CD4-positive, alpha-beta T cell (primary cell): ENCODE measurements around the gene BTG4. TPM values are rescaled to one million over a fixed set of nuclear protein-coding genes. Genes with fewer than 3 reads are reported as not detected.

Experiments used
- ATAC-seq: fragments of 200-7000 bp; cut with Tn5 transposase; one replicate; pipeline ENCODE4 v1.10.0; 2022; ENCODE audit warnings: mild to moderate bottlenecking; ENCODE audit not compliant: poor library complexity
- CTCF ChIA-PET: fragments of 350-600 bp; sonication (Branson Sonifier 250); formaldehyde crosslinking; loops from one replicate; lab custom pipeline; 2021; ENCODE audit warnings: antibody characterized with exemption, inconsistent platforms; lab: Charles Lee
- POLR2A ChIA-PET: fragments of 350-600 bp; sonication (Branson Sonifier 250); formaldehyde crosslinking; loops from one replicate; lab custom pipeline; 2021; ENCODE audit warnings: antibody characterized with exemption, inconsistent platforms; lab: Charles Lee
- DNase-seq, 14 experiments: peaks; one replicate each; pipeline ENCODE4 v3.0.0-alpha.2; 2013 to 2020; ENCODE audit warnings: mixed read lengths in 2 of 14
- H3K27ac ChIP-seq, 2 donors: one replicate each; pipeline versions ENCODE4 v1.5.1 to v1.7.0; 2013; ENCODE audit warnings: low read length in 2 of 2, low read depth in 1 of 2, mild to moderate bottlenecking in 1 of 2
- H3K27me3 ChIP-seq, 2 experiments: 1 replicate in 1 of 2; 2 replicates in 1 of 2; pipeline versions ENCODE4 v1.6.1 to v1.7.0; 2013; ENCODE audit warnings: low read length in 2 of 2, control low read depth in 1 of 2, mild to moderate bottlenecking in 1 of 2, moderate library complexity in 1 of 2; ENCODE audit not compliant: insufficient read depth in 2 of 2, control insufficient read depth in 1 of 2
- H3K36me3 ChIP-seq: one replicate; pipeline ENCODE4 v1.6.1; 2013; ENCODE audit warnings: low read length, control low read depth; ENCODE audit not compliant: insufficient read depth
- H3K4me1 ChIP-seq: one replicate; pipeline ENCODE4 v1.6.1; 2013; ENCODE audit warnings: low read length, control low read depth; ENCODE audit not compliant: insufficient read depth
- H3K4me3 ChIP-seq: one replicate; pipeline ENCODE4 v1.5.1; 2013; ENCODE audit warnings: mild to moderate bottlenecking, low read length, moderate library complexity
- H3K9me3 ChIP-seq, 2 experiments: 1 replicate in 1 of 2; 2 replicates in 1 of 2; pipeline versions ENCODE4 v1.6.1 to v1.7.0; 2013; ENCODE audit warnings: low read length in 2 of 2, mild to moderate bottlenecking in 2 of 2, control low read depth in 1 of 2, moderate library complexity in 1 of 2; ENCODE audit not compliant: control insufficient read depth in 1 of 2, insufficient read depth in 1 of 2
- H3K27ac Mint-ChIP-seq: one replicate; pipeline ENCODE4 v1.8.0; 2020; ENCODE audit warnings: mixed read lengths
- H3K27me3 Mint-ChIP-seq: one replicate; pipeline ENCODE4 v1.8.0; 2021; ENCODE audit warnings: mixed read lengths
- H3K36me3 Mint-ChIP-seq: one replicate; pipeline ENCODE4 v1.8.0; 2021; ENCODE audit warnings: low read depth, mixed read lengths
- H3K4me1 Mint-ChIP-seq: one replicate; pipeline ENCODE4 v1.8.0; 2021; ENCODE audit warnings: low read depth, mixed read lengths
- H3K4me3 Mint-ChIP-seq: one replicate; pipeline ENCODE4 v1.8.0; 2020; ENCODE audit warnings: mild to moderate bottlenecking, mixed read lengths
- H3K9me3 Mint-ChIP-seq: one replicate; pipeline ENCODE4 v1.8.0; 2020; ENCODE audit warnings: mixed read lengths
- intact Hi-C, 2 experiments: fragments of 100-400 bp; cut with DNase I in 1 of 2; cut with micrococcal nuclease in 1 of 2; formaldehyde crosslinking; loops; one replicate each; pipeline versions ENCODE4 v1.15.1 to v1.9.0; 2023 to 2025; cut with DNase I, micrococcal nuclease
- total RNA-seq, 174 experiments: library from RNA in 2 of 174; stranded (reverse) in 2 of 174; gene quantifications; one replicate each; pipeline ENCODE4 v1.2.3 and lab custom pipeline; 2021 to 2026
- TF ChIP-seq, protein P1 (sequence below): fragments of 200-600 bp; IDR thresholded peaks from one replicate; pipeline ENCODE4 v1.8.0; 2022; ENCODE audit warnings: antibody characterized with exemption, mild to moderate bottlenecking

The BTG4 gene
- total RNA-seq, 2 experiments from 2014 or later = not detected

DNA sequence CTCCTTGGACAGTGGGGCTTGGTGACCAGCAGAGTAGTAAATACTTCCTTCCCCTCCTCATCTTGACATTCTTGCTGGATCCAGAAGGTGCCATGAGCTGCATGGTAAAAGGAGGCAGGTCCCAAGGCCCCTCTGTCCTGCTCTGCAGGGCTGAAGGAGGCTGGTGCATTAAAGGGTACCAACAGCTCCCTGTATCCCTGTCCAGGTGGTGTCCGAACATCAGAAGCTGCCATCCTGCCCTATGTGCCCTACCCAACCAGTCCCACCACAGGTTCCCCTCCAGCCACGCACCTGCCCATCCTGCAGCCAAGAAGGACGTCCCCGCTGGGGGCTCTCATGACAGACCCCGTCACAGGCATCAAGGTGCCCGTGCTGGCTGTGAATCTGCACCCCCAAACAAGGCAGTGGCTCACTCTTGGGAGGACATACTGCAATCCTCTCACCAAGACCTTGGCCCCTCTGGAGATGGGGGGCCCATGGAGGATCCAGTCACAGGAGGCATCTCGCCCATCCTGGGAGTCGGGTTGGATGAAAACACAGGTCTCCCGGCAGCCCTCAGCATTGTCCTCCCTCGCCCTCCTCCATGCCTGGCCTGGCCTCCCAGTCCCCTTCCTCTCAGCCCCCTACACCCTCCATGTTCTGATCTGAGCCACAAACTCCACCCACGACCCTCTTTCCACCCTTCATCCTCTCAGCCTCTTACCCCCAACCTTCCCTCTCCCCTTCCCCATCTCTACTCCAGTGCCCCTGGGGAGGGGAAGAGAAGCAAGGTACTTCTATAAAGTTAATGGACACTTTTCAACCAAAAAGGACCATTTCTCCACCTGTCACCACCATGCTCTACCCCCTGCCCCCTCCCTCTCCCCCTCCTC is 55.1 kb downstream of the BTG4 start:
- ChIA-PET CTCF (no interaction called here), POLR2A (no interaction called here)
- TF ChIP-seq, protein P1, sequence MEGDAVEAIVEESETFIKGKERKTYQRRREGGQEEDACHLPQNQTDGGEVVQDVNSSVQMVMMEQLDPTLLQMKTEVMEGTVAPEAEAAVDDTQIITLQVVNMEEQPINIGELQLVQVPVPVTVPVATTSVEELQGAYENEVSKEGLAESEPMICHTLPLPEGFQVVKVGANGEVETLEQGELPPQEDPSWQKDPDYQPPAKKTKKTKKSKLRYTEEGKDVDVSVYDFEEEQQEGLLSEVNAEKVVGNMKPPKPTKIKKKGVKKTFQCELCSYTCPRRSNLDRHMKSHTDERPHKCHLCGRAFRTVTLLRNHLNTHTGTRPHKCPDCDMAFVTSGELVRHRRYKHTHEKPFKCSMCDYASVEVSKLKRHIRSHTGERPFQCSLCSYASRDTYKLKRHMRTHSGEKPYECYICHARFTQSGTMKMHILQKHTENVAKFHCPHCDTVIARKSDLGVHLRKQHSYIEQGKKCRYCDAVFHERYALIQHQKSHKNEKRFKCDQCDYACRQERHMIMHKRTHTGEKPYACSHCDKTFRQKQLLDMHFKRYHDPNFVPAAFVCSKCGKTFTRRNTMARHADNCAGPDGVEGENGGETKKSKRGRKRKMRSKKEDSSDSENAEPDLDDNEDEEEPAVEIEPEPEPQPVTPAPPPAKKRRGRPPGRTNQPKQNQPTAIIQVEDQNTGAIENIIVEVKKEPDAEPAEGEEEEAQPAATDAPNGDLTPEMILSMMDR = no peak
- Histone ChIP-seq H3K4me1 (no peaks in the 10 kb centered on the region), H3K27ac (no peak overlapping the region), H3K27me3 (peaks cover 0 to 13% of the 10 kb centered on the region in 2 experiments), H3K36me3 (no peaks in the 10 kb centered on the region), H3K4me3 (no peak overlapping the region), H3K9me3 (no peaks in the 10 kb centered on the region)
- intact Hi-C loops = no loop called here
- DNase-seq = no peak
- H3K4me3 Mint-ChIP-seq = no peak overlapping the region
- no peak overlapping the region for H3K27ac Mint-ChIP-seq
- H3K36me3 Mint-ChIP-seq = no peaks in the 10 kb centered on the region
- no peaks in the 10 kb centered on the region for H3K9me3 Mint-ChIP-seq
- no peaks in the 10 kb centered on the region for H3K4me1 Mint-ChIP-seq
- ATAC-seq = no peak
- peaks cover 11% of the 10 kb centered on the region for H3K27me3 Mint-ChIP-seq

DNA sequence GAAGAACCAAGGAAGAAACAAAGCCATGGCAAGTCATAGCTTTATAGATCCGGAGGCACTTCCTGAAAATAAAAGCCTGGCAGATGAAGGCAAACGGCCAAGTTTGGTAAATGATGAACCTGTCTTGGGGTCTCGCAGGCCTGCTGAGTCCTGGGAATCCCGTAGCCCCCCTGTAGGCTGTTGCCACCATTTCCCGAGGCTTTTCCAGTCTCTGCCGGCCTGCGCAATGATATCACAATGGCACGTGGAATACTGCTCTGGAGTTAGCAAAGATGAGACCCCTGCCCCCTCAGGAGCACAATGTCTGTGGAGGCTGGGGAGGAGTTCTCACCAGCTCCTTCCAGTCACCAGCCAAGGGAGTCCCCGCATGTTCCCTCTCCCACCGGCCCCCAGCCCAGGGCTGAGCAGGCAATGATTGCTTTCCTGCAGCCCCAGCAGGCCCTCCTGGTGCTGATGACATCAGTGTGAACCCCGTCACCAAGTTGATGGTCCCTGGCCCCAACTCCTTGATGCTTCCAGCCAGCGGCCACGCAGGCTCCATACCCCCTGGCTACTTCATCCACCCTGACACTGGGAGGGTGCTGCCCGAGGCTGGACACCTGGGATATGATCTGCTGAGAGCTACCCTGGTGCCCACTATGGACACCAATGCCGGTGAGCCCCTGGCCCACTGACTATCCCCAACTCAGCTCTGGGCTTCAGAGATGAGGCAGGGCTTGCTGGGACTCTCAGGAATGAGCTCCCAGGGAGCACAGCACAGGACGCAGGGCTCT is 55.9 kb downstream of the BTG4 start:
- Histone ChIP-seq H3K4me3 (no peak overlapping the region), H3K4me1 (no peaks in the 10 kb centered on the region), H3K27ac (no peak overlapping the region), H3K36me3 (no peaks in the 10 kb centered on the region), H3K27me3 (peaks cover 0 to 8% of the 10 kb centered on the region in 2 experiments), H3K9me3 (no peaks in the 10 kb centered on the region)
- ChIA-PET POLR2A (no interaction called here), CTCF (no interaction called here)
- intact Hi-C loops = no loop called here
- Mint-ChIP-seq H3K9me3 (no peaks in the 10 kb centered on the region), H3K27me3 (peaks cover 11% of the 10 kb centered on the region), H3K27ac (no peak overlapping the region), H3K4me3 (no peak overlapping the region), H3K36me3 (no peaks in the 10 kb centered on the region), H3K4me1 (no peaks in the 10 kb centered on the region)
- TF ChIP-seq, protein P1 = no peak
- DNase-seq = no peak
- no peak for ATAC-seq

DNA sequence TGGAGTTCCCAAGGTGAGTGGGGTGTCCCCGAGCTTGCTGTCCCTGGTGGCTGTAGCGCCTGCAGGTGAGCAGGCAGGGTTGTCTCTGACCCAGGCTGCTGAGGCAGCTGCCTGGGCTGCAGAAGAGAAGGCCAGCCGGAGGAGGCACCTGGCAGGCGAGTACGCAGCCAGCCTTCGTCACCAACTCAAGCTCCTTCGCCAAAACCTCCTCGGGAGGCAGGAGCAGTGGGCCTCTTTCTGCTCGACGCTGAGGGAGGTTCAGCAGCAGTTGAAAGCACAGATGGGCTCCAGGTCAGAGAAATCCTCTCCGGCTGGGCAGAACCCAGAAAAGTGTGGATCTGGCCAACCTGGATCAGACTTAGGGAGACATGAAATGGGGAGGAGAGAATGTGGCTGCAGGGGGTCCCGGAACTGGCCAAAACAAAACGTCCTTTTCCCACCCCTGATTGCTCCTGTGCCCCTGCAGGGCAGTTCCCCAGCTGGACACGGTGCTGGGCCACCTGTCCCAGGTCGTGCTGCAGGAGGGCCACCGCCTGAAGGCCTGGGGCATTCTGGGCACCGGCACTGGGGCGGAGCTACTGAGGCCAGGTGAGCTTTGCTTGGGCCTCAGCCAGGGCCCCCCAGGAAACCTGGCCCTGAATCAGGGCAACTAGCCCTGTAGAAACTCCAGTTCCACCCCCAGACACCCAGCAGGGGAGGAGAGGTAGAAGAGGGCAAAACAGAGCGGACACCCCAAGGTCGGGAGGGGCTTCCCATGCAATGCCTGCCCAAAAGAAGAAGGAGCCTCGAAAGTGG is 56.7 kb downstream of the BTG4 start:
- no peak overlapping the region for H3K27ac ChIP-seq
- H3K4me1 Mint-ChIP-seq = no peaks in the 10 kb centered on the region
- peaks cover 0 to 8% of the 10 kb centered on the region in 2 experiments for H3K27me3 ChIP-seq
- H3K9me3 Mint-ChIP-seq = no peaks in the 10 kb centered on the region
- peaks cover 11% of the 10 kb centered on the region for H3K27me3 Mint-ChIP-seq
- intact Hi-C loops = no loop called here
- ChIA-PET CTCF (interaction anchor here (1.2 kb wide), 1 partner anchor 9 kb away, joined by 3 read pairs; no protein-coding TSS in a partner anchor), POLR2A (no interaction called here)
- DNase-seq (no peak), ATAC-seq (no peak)
- H3K4me1 ChIP-seq = no peaks in the 10 kb centered on the region
- no peak overlapping the region for H3K4me3 Mint-ChIP-seq
- H3K36me3 Mint-ChIP-seq = no peaks in the 10 kb centered on the region
- no peaks in the 10 kb centered on the region for H3K9me3 ChIP-seq
- no peak overlapping the region for H3K27ac Mint-ChIP-seq
- H3K36me3 ChIP-seq = no peaks in the 10 kb centered on the region
- no peak overlapping the region for H3K4me3 ChIP-seq
- TF ChIP-seq, protein P1 = no peak
